ENCODE measurements around the gene CGN. TPM values are rescaled to one million over a fixed set of nuclear protein-coding genes. Genes with fewer than 3 reads are reported as not detected.
A peak's percentile ranks its signal among the peaks of the same experiment; 100 is the strongest.

CGN gene
- total RNA-seq, 4 donors from 2014 or later, result 0.42 to 3.1 (median 0.94) TPM

GRCh38 chr1:151537112-151537511 lies 25.9 kb downstream of the CGN start:
- WGBS, result 74% methylated on average over 9 of the region's 9 CpGs
- no peak for TF ChIP-seq CTCF (IDR thresholded peaks at IDR 0.05)
- TF ChIP-seq EP300 (IDR thresholded peaks at IDR 0.05), result no peak
- no peak for TF ChIP-seq POLR2AphosphoS5 (IDR thresholded peaks at IDR 0.05)
- no peak for TF ChIP-seq POLR2A (IDR thresholded peaks at IDR 0.05; ENCODE audit: low read depth)
- intact Hi-C loops (cut with DNase I), result loop anchor here (5.0 kb wide), 1 partner anchor 95 kb away; no protein-coding TSS in a partner anchor

GRCh38 chr1:151539321-151540020 lies 28.3 kb downstream of the CGN start:
- Histone ChIP-seq H3K27me3 (no peaks in the 10 kb centered on the region), H3K36me3 (no peaks in the 10 kb centered on the region), H3K4me3 (peak overlapping the region; percentile 73 to 81 (median 76)), H3K4me1 (peaks cover 11 to 43% (median 40%) of the 10 kb centered on the region in 4 donors), H3K27ac (replicated peaks in 1 of 4) (peak overlapping the region; percentile 87 to 90 (median 88)), H3K9me3 (no peaks in the 10 kb centered on the region)
- 23% methylated on average over 6 of the region's 7 CpGs for WGBS
- intact Hi-C loops (cut with DNase I), result loop anchor here (5.0 kb wide), 1 partner anchor 97 kb away; no protein-coding TSS in a partner anchor
- TF ChIP-seq POLR2A (IDR thresholded peaks at IDR 0.05; ENCODE audit: low read depth) (no peak), POLR2AphosphoS5 (IDR thresholded peaks at IDR 0.05) (peak in 1 of 2 donors; percentile 32)
- peak; percentile 93 for DNase-seq (ENCODE audit: extremely low spot score)

More at GRCh38 chr1:151537112-151537511, 25.9 kb downstream of the CGN start:
- Histone ChIP-seq H3K27me3 (no peaks in the 10 kb centered on the region), H3K4me3 (no peak overlapping the region), H3K9me3 (no peaks in the 10 kb centered on the region), H3K27ac (replicated peaks in 1 of 4) (no peak overlapping the region), H3K36me3 (no peaks in the 10 kb centered on the region), H3K4me1 (peaks cover 11 to 30% (median 27%) of the 10 kb centered on the region in 4 donors)
- DNase-seq (ENCODE audit: extremely low spot score), result no peak

DNA sequence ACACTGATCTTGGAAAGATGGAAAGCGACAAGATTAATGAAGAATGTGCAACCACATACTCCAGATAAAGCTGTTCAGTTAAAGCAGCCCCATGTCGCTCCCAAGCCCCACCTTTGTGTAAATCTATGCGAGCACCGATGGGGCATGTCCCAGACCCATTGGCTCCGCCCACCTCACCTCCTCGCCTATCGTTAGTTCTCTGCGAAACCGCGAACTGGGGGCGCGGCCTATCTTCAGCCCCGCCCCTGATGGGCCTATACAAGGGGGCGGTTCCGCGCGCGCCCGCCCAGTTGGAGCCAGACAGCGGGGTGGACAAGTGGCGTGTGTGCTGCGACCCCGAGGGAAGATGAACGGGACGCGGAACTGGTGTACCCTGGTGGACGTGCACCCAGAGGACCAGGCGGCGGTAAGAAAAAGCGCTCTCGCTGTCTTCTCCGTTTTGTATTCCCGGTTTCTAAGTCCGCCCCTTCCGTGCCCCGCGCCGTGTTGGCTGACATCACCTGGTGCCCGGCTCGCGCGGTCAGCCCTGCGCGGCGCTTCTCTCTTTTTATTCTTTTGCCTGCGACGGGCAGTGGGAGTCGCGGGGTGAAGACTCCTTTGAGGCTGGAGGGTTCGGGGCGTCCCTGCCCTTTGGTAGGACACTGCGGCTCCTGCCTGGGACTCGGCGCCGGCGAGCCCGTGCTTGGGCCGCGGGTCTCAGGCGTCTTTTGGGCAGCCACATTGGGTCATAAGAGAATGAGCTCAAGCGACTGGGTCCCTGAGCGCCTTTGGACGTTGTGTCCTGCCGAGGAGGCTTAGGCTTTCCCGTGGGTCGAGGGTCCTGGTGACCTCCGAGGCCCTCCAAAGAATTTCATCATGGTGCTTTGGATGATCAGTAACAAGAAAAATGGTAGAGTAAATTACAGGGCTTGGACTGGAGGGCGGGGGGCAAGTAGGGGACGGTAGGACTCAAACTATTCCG lies 29.1 kb downstream of the CGN start, which contains the start of gene TUFT1:
Gene TUFT1, plus strand, starts transcription at position 289 of the 961 bp plus-strand sequence. Its CDS starts 58 bp downstream, at position 347.
- TF ChIP-seq EP300 (IDR thresholded peaks at IDR 0.05) (no peak), POLR2AphosphoS5 (IDR thresholded peaks at IDR 0.05) (peak; percentile 94 to 99), POLR2A (IDR thresholded peaks at IDR 0.05; ENCODE audit: low read depth) (peak; percentile 86)
- WGBS, result under 1% methylated on average over 32 of the region's 70 CpGs

GRCh38 chr1:151540982-151541377 lies 29.8 kb downstream of the CGN start:
- WGBS, result 13% methylated on average over 13 of the region's 13 CpGs
- no peak for TF ChIP-seq CTCF (IDR thresholded peaks at IDR 0.05)
- no peak for TF ChIP-seq POLR2A (IDR thresholded peaks at IDR 0.05; ENCODE audit: low read depth)
- no peak for TF ChIP-seq POLR2AphosphoS5 (IDR thresholded peaks at IDR 0.05)
- TF ChIP-seq EP300 (IDR thresholded peaks at IDR 0.05), result no peak
- intact Hi-C loops (cut with DNase I), result no loop called here
- no peak for DNase-seq (ENCODE audit: extremely low spot score)
- no peaks in the 10 kb centered on the region for H3K27me3 ChIP-seq
- no peaks in the 10 kb centered on the region for H3K36me3 ChIP-seq
- peak overlapping the region; percentile 87 to 90 (median 88) for H3K27ac ChIP-seq (replicated peaks in 1 of 4)
- H3K4me1 ChIP-seq, result peaks cover 11 to 49% (median 37%) of the 10 kb centered on the region in 4 donors
- peak overlapping the region; percentile 73 to 81 (median 76) for H3K4me3 ChIP-seq
- H3K9me3 ChIP-seq, result no peaks in the 10 kb centered on the region

More for the DNA sequence above, 29.1 kb downstream of the CGN start, which contains the start of gene TUFT1:
- DNase-seq (ENCODE audit: extremely low spot score), result peak; percentile 98
- Histone ChIP-seq H3K9me3 (no peaks in the 10 kb centered on the region), H3K4me3 (peak within 1 kb of the TSS; percentile 73 to 81 (median 76)), H3K27ac (replicated peaks in 1 of 4) (peak within 1 kb of the TSS; percentile 87 to 90 (median 88)), H3K36me3 (no peaks in the 10 kb centered on the region), H3K27me3 (no peaks in the 10 kb centered on the region), H3K4me1 (peaks cover 11 to 43% (median 36%) of the 10 kb centered on the region in 4 donors)
- intact Hi-C loops (cut with DNase I), result no loop called here

DNA sequence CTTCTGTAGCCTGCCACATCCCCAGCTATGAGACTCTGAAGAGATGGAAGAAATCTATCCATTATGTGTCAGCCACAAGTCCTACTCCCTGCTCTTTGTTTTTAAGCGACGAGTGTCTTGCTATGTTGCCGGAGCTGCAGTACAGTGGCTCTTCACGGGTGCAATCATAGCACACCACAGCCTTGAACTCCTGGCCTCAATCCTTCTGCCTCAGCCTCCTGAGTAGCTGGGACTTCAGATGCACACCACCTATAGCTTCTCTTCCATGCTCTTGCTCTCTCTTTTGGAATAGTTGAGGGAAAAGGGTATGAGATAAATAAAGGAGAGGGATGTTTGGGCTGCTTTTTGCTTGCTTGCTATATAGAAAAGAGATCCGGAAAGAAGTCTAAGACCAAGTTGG lies 30.6 kb downstream of the CGN start:
- Histone ChIP-seq H3K27me3 (no peaks in the 10 kb centered on the region), H3K4me1 (peaks cover 14 to 57% (median 43%) of the 10 kb centered on the region in 4 donors), H3K9me3 (no peaks in the 10 kb centered on the region), H3K36me3 (no peaks in the 10 kb centered on the region), H3K4me3 (peak overlapping the region in 3 of 4 donors; percentile 73 to 80 (median 73)), H3K27ac (replicated peaks in 1 of 4) (peak overlapping the region; percentile 87 to 90 (median 88))
- 87% methylated on average over 5 of the region's 5 CpGs for WGBS
- no peak for TF ChIP-seq CTCF (IDR thresholded peaks at IDR 0.05)
- TF ChIP-seq EP300 (IDR thresholded peaks at IDR 0.05), result no peak
- TF ChIP-seq POLR2AphosphoS5 (IDR thresholded peaks at IDR 0.05), result no peak
- TF ChIP-seq POLR2A (IDR thresholded peaks at IDR 0.05; ENCODE audit: low read depth), result no peak
- no peak for DNase-seq (ENCODE audit: extremely low spot score)
- intact Hi-C loops (cut with DNase I), result no loop called here

All from esophagus muscularis mucosa (tissue), 4 donors.